Smooth muscle cell (in vitro differentiated cells): ENCODE data around the gene SLC19A3. TPM values are rescaled to one million over a fixed set of nuclear protein-coding genes. Genes with fewer than 3 reads are reported as not detected.

Experiments used
- DNase-seq: peaks from one replicate; lab custom pipeline; 2025; ENCODE audit not compliant: unreplicated experiment; lab: John Stamatoyannopoulos, UW
- H2AFZ ChIP-seq: fragments of 200-600 bp; sonication (generic); 2 replicates; pipeline ENCODE4 v1.6.0; 2016; ENCODE audit warnings: antibody characterized with exemption, low read depth, mild to moderate bottlenecking
- H3F3A ChIP-seq: fragments of 200-600 bp; sonication (generic); 2 replicates; pipeline ENCODE4 v1.6.0; 2017; ENCODE audit warnings: antibody characterized with exemption, low read depth
- H3K27ac ChIP-seq: fragments of 200-600 bp; sonication (generic); 2 replicates; pipeline ENCODE4 v1.5.1; 2016; ENCODE audit warnings: low read depth, mild to moderate bottlenecking
- H3K27me3 ChIP-seq: fragments of 200-600 bp; sonication (generic); 2 replicates; pipeline ENCODE4 v1.6.1; 2016; ENCODE audit warnings: low read depth, mild to moderate bottlenecking
- H3K36me3 ChIP-seq: fragments of 200-600 bp; sonication (generic); 2 replicates; pipeline ENCODE4 v1.5.1; 2016; ENCODE audit warnings: low read depth
- H3K4me1 ChIP-seq: fragments of 200-600 bp; sonication (generic); 2 replicates; pipeline ENCODE4 v1.5.1; 2016; ENCODE audit warnings: low read depth
- H3K4me2 ChIP-seq: fragments of 200-600 bp; sonication (generic); 2 replicates; pipeline ENCODE4 v1.6.0; 2016; ENCODE audit warnings: mild to moderate bottlenecking
- H3K4me3 ChIP-seq: fragments of 200-600 bp; sonication (generic); 2 replicates; pipeline ENCODE4 v1.5.1; 2016; ENCODE audit warnings: mild to moderate bottlenecking
- H3K79me2 ChIP-seq: fragments of 200-600 bp; sonication (generic); 2 replicates; pipeline ENCODE4 v1.6.0; 2016; ENCODE audit warnings: low read depth, mild to moderate bottlenecking
- H3K9ac ChIP-seq: fragments of 200-600 bp; sonication (generic); 2 replicates; pipeline ENCODE4 v1.6.0; 2016; ENCODE audit warnings: low read depth
- H3K9me3 ChIP-seq: fragments of 200-600 bp; sonication (generic); replicated peaks from 2 replicates; pipeline ENCODE4 v1.5.1; 2016; ENCODE audit warnings: low read depth
- H4K20me1 ChIP-seq: fragments of 200-600 bp; sonication (generic); 2 replicates; pipeline ENCODE4 v1.6.0; 2016; ENCODE audit warnings: low read depth
- CTCF ChIP-seq: fragments of 200-600 bp; sonication (generic); IDR thresholded peaks from 2 replicates; pipeline ENCODE4 v1.5.1; 2017; ENCODE audit warnings: borderline replicate concordance, mild to moderate bottlenecking, antibody characterized with exemption; ENCODE audit not compliant: insufficient read depth, poor library complexity, severe bottlenecking
- WGBS: methylation state at CpG from one replicate; pipeline ENCODE4 v1.1.7; 2016; ENCODE audit warnings: low lambda C conversion rate; 5-methylcytosine and 5-hydroxymethylcytosine counted together
- polyA plus RNA-seq: library from polyadenylated mRNA; unstranded; fragments of >200 nt; fragmentation: Nextera tagmentation; extraction: Ambion mirVana; gene quantifications from 2 replicates; pipeline ENCODE4 v1.2.1, GENCODE V29; 2016
- total RNA-seq: library from RNA; depleted of rRNA; stranded (reverse); fragments of >200 nt; gene quantifications from 2 replicates; pipeline ENCODE4 v1.2.3, GENCODE V29; 2014

The SLC19A3 gene
- total and polyA plus RNA-seq, 2 experiments from 2014 or later: 3.5 to 5.0 TPM

GRCh38 chr2:227706859-227707258 is 11.0 kb downstream of the SLC19A3 start:
- DNase-seq: no peak
- H3K4me2 ChIP-seq: no peak overlapping the region
- H4K20me1 ChIP-seq: no peaks in the 10 kb centered on the region

GRCh38 chr2:227703961-227704360 is 13.9 kb downstream of the SLC19A3 start:
- no peak for TF ChIP-seq CTCF
- no peaks in the 10 kb centered on the region for H3F3A ChIP-seq
- no peak overlapping the region for H3K4me2 ChIP-seq
- DNase-seq: no peak
- no peaks in the 10 kb centered on the region for H3K36me3 ChIP-seq
- no peak overlapping the region for H3K9ac ChIP-seq
- H4K20me1 ChIP-seq: no peaks in the 10 kb centered on the region
- no peaks in the 10 kb centered on the region for H3K4me1 ChIP-seq
- H3K4me3 ChIP-seq: no peak overlapping the region
- no peak overlapping the region for H3K27ac ChIP-seq
- WGBS: 76% methylated on average over 3 of the region's 3 CpGs
- no peak overlapping the region for H2AFZ ChIP-seq
- H3K79me2 ChIP-seq: no peaks in the 10 kb centered on the region
- no peaks in the 10 kb centered on the region for H3K9me3 ChIP-seq
- H3K27me3 ChIP-seq: no peaks in the 10 kb centered on the region

More at GRCh38 chr2:227706859-227707258, 11.0 kb downstream of the SLC19A3 start:
- H3K79me2 ChIP-seq: no peaks in the 10 kb centered on the region
- no peaks in the 10 kb centered on the region for H3F3A ChIP-seq
- H3K36me3 ChIP-seq: no peaks in the 10 kb centered on the region
- no peak for TF ChIP-seq CTCF
- 91% methylated on average over 4 of the region's 4 CpGs for WGBS
- H2AFZ ChIP-seq: no peak overlapping the region
- H3K4me1 ChIP-seq: no peaks in the 10 kb centered on the region
- H3K4me3 ChIP-seq: no peak overlapping the region
- no peaks in the 10 kb centered on the region for H3K27me3 ChIP-seq
- no peak overlapping the region for H3K9ac ChIP-seq
- H3K27ac ChIP-seq: no peak overlapping the region
- no peaks in the 10 kb centered on the region for H3K9me3 ChIP-seq

- no peak for DNase-seq
- Histone ChIP-seq H4K20me1 (no peaks in the 10 kb centered on the region), H3K9ac (no peak overlapping the region), H3K4me2 (peak overlapping the region; percentile 41), H2AFZ (no peak overlapping the region), H3K36me3 (no peaks in the 10 kb centered on the region), H3K4me3 (no peak overlapping the region), H3K9me3 (no peaks in the 10 kb centered on the region), H3K79me2 (no peaks in the 10 kb centered on the region), H3K4me1 (no peaks in the 10 kb centered on the region), H3K27ac (peak overlapping the region; percentile 59), H3K27me3 (no peaks in the 10 kb centered on the region), H3F3A (no peaks in the 10 kb centered on the region)
- no peak for TF ChIP-seq CTCF
- 40% methylated on average over 4 of the region's 4 CpGs for WGBS
Observed at GRCh38 chr2:227703280-227703732, 14.5 kb downstream of the SLC19A3 start.

GRCh38 chr2:227701556-227701955 is 16.3 kb downstream of the SLC19A3 start:
- H3K79me2 ChIP-seq: no peaks in the 10 kb centered on the region
- H4K20me1 ChIP-seq: no peaks in the 10 kb centered on the region
- H3K36me3 ChIP-seq: no peaks in the 10 kb centered on the region
- H3K27me3 ChIP-seq: no peaks in the 10 kb centered on the region
- no peak overlapping the region for H3K9ac ChIP-seq
- 72% methylated on average over 3 of the region's 3 CpGs for WGBS
- no peak for DNase-seq
- no peak for TF ChIP-seq CTCF
- no peak overlapping the region for H3K27ac ChIP-seq
- no peaks in the 10 kb centered on the region for H3F3A ChIP-seq
- H3K4me1 ChIP-seq: no peaks in the 10 kb centered on the region
- no peak overlapping the region for H3K4me3 ChIP-seq
- no peak overlapping the region for H3K4me2 ChIP-seq
- H2AFZ ChIP-seq: no peak overlapping the region
- no peaks in the 10 kb centered on the region for H3K9me3 ChIP-seq
